NK-92 treated with Interleukin-12 subunit alpha and Interleukin-12 subunit beta, amount 100 ng/mL, for 24 hours (cell line): ENCODE measurements around the gene SAMM50.

Experiments
- DNase-seq: peaks from one replicate; lab custom pipeline; 2025; lab: John Stamatoyannopoulos, UW

SAMM50 gene

DNA sequence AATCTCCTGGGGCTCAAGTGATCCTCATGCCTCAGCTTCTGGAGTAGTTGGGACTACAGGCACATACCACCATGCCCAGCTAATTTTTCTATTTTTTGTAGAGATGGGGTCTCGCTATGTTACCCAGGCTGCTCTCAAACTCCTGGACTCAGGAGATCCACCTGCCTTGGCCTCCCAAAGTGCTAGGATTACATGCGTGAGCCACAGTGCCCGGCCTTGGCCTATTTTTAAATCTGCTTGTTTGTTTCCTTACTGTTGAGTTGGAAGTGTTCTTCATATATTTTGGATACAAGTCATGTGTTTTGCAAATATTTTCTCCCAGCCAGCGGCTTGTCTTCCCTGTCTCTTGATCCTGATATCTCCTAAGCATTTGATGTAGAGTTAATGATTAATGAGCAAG is 73.8 kb downstream of the SAMM50 start:
- DNase-seq, result no peak

DNA sequence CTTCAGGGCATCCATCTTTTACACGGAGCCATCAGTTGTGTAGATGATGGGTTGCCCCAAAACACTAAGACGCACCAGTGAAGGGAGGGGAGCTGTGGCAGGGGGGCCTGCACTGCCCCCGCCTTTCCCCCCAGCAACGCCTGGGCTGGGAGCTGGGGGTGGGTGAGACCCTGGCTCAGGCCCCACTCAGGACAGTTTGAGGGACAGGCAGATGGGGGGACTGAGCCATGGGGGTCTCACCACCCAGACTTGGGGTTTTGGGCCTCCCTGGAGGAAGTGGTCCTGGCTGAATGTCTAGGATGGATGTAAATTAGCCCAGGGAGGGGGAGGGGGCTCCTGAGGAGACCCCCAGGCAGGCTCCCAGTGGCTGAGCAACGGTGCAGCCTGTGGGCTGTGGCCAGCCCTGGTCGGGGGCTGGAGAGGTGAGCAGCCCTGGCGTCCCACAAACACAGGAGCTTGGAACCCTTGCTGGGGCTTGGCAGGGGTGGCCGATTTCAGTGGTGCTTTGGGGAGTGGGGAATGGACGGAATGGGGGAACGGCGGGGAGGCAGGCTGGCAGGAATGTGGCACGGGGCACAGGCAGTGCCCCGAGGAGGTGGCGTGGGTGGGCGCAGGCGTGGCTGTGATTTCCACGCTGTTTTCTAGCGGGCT is 74.9 kb downstream of the SAMM50 start:
- DNase-seq, result no peak

DNA sequence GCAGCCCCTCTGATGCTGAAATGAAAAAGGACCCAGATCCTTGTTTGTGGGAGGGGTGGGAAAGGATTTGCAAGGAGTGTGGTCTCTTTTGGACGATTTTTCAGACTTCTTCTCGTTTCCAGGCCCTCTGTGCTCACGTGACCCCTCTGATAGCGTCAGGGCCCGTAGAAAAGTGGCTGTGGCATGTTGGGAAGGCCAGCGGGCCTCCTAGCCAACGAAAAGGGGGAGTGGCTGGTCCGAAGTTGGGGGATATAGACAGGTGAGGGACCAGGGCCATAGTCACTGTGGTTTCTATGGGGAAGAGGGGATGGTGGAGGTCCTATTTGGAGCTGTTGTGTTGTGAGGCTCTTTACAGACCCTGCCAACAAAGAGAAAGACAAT is 75.5 kb downstream of the SAMM50 start:
- DNase-seq, result no peak

DNA sequence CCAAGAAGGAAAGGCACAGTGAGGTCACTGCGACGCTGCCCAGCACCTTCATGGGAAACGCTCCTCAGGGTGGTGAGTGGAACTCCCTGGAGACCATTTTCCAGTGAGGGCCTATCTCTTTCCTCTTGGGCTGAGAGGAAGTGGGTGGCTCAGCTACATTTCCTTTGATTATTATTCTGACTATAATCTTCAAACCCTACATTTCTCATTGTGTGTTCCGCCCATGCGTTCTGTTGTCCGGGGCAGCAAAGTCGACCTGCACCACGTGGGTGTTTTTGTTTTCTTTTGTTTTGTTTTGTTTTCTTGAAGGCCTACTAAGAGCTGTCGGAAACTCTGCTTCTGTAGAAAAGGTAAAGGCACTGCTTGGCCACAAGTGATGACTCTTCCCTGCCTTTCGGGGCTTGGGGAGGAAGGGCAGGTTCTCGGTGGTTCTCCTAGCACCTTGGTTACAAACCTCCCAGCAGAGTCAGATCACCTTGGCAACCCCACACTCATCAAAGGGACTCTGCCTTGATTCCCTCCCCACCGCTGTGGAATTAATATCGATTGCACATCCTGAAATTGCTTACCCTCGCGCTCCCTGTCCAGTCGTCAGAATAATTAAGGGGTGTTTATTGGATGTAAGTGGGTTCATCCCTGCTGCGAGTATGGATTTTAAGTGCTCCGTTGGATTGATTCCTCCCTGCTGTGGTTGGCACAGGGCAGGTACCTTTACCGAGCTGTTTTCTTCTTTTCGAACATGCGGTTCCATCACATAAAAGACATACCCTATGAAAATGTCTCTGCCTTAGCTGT is 76.1 kb downstream of the SAMM50 start:
- DNase-seq, result no peak

GRCh38 chr22:44032126-44032730 is 77.0 kb downstream of the SAMM50 start:
- no peak for DNase-seq

DNA sequence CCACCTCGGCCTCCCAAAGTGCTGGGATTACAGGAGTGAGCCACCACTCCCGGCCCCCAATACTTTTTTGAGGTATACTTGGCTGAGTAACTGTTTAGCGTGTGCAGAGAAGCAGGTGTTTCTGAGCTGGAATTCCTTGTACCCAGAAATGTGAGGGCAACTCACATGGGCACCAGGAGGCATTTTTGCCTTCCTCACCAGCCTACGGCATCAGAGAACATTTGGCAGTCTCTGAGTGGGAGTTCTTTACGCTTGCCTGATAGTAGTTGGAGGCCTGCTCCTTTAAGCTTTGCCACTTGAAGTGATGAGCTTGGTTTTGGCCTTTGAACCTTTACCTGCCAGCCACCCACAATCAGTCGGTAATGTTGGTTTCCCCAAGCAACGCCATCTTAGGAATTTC is 78.0 kb downstream of the SAMM50 start:
- DNase-seq, result no peak

DNA sequence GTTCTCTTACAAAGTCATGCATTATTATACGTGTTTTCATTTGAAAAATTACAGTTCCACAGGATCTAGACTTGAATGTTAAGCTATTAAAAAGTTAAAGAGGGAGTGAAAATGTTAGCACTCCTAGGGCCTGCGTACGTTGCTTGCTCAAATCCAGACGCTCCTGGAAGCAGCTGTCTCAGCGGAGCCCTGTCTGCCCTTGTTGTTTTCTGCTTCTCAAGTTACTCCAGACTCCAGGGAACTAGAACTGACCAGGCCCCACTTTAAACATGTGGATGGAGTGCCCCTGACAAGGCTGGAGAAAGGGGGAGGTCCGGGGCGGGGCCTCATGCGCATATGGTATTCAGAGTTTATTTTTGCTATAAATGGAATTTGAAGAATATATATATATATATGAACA is 78.5 kb downstream of the SAMM50 start:
- DNase-seq, result no peak

- DNase-seq, result no peak
Measured at GRCh38 chr22:44037519-44038375, 82.5 kb downstream of the SAMM50 start.

- no peak for DNase-seq
Measured at GRCh38 chr22:44039566-44040171, 84.4 kb downstream of the SAMM50 start.

DNA sequence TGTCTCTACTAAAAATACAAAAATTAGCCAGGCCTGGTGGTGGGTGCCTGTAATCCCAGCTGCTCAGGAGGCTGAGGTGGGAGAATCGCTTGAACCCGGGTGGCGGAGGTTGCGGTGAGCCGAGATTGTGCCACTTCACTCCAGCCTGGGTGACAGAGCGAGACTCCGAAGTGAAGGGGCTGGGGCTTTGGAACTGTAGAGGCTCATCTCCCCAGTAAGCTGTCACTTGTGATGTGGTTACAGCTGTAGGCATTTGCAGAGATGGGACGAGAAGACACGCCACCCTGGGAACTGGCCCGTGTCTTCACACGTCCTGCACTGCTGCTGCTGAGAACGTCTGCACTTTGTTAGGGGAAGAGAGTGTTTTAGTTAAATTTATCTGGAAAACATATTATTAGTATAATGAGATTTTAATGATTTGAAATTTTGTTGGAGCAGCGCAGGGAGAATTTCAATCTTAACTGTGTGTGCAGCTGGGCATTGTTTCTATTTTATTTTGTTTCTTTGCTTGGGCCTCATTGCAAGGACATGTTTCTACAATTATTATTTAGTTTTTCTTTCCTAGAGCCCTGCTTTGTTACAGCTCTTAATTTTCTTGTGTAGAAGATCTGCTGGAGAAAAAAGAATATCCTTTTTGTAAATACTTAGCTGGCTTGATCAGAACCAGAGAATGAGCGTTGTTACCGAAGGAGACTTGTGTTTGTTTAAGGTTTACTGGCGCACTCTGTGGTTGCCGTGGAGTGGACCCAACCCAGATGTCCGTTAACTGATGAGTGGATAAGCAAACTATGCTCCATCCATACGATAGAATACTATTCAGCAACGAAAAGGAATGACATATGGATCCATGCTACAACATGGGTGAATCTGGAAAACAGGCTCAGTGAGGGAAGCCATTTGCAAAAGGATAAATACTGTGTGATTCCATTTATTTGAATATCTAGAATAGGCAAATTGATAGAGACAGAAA is 87.3 kb downstream of the SAMM50 start:
- DNase-seq, result no peak

DNA sequence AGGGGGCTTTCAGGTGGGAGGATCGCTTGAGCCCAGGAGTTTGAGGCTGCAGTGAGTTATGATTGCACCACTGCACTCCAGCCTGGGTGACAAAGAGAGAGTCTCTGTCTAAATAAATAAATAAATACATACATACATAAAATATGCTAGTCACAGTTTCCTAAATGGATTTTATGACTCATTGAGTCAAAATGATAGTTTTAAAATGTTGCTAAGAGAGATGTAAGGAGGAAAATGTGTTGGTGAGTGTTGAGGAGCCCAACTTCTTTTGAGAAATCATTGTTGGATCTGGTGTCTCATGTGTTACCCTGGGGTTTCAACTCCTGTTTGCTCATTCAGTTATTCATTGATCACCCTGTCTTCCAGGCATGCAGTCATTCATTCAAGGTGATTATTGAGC is 89.9 kb downstream of the SAMM50 start:
- DNase-seq, result no peak
